HEK293 (cell line): ENCODE measurements around the gene LTBP1.
"Not testable (repeated sequence)": the region's sequence is repeated elsewhere in the genome, so short reads cannot be mapped to it uniquely, and the experiment has no call there.

Experiments
- CTCF ChIA-PET: fragments of 350-600 bp; formaldehyde crosslinking; extraction: SDS; loops from one replicate; lab custom pipeline; 2021; ENCODE audit warnings: antibody characterized with exemption; lab: Yijun Ruan, JAX
- POLR2A ChIA-PET: fragments of 300-600 bp; formaldehyde crosslinking; extraction: SDS; loops from one replicate; lab custom pipeline; 2020; ENCODE audit warnings: antibody characterized with exemption, inconsistent platforms; lab: Yijun Ruan, JAX
- H3K27ac ChIP-seq: fragments of 200-500 bp; sonication (Bioruptor generic); 2 replicates; pipeline ENCODE4 v1.5.1; 2014; ENCODE audit warnings: low read depth, low read length, control low read depth, inconsistent platforms; ENCODE audit errors: extremely low read depth
- H3K36me3 ChIP-seq, 2 experiments: fragments of 200-500 bp in 1 of 2; sonication (Bioruptor generic) in 1 of 2; 1 replicate in 1 of 2; 2 replicates in 1 of 2; pipeline ENCODE4 v1.5.1; 2014 to 2017; ENCODE audit warnings: inconsistent platforms in 2 of 2, low read length in 2 of 2; ENCODE audit not compliant: control insufficient read depth in 2 of 2, insufficient read depth in 1 of 2
- H3K4me1 ChIP-seq: fragments of 200-500 bp; sonication (Bioruptor generic); 2 replicates; pipeline ENCODE4 v1.5.1; 2014; ENCODE audit warnings: mild to moderate bottlenecking, low read length, inconsistent platforms; ENCODE audit not compliant: control insufficient read depth, insufficient read depth
- H3K4me3 ChIP-seq: 2 replicates; pipeline ENCODE4 v1.5.1; 2011; ENCODE audit warnings: low read depth, mild to moderate bottlenecking, control low read depth, low read length, moderate library complexity
- H3K9me3 ChIP-seq: fragments of 200-500 bp; sonication (Bioruptor generic); 2 replicates; pipeline ENCODE4 v1.5.1; 2014; ENCODE audit warnings: low read depth, low read length, inconsistent platforms; ENCODE audit not compliant: control insufficient read depth, insufficient read depth
- BCL11A ChIP-seq: fragments of 450-650 bp; formaldehyde crosslinking; IDR thresholded peaks from 2 replicates; pipeline ENCODE4 v1.5.1; 2016; ENCODE audit warnings: low read depth, missing biosample characterization, missing genetic modification characterization
- SALL2 ChIP-seq: fragments of 450-650 bp; formaldehyde crosslinking; IDR thresholded peaks from 2 replicates; pipeline ENCODE4 v1.5.0; 2017; ENCODE audit warnings: missing biosample characterization, mild to moderate bottlenecking, missing genetic modification characterization, borderline replicate concordance
- ZBTB10 ChIP-seq: fragments of 450-650 bp; formaldehyde crosslinking; IDR thresholded peaks from 2 replicates; pipeline ENCODE4 v1.5.1; 2016; ENCODE audit warnings: missing biosample characterization, missing genetic modification characterization
- ZNF19 ChIP-seq: fragments of 450-650 bp; formaldehyde crosslinking; IDR thresholded peaks from 2 replicates; pipeline ENCODE4; 2016; ENCODE audit warnings: missing biosample characterization, missing genetic modification characterization, low read depth
- ZNF211 ChIP-seq: fragments of 450-650 bp; formaldehyde crosslinking; IDR thresholded peaks from 2 replicates; pipeline ENCODE4 v1.5.1; 2016; ENCODE audit warnings: low read depth, missing biosample characterization, missing genetic modification characterization
- ZNF280D ChIP-seq: fragments of 450-650 bp; formaldehyde crosslinking; IDR thresholded peaks from 2 replicates; pipeline ENCODE4 v1.5.1; 2016; ENCODE audit warnings: missing biosample characterization, missing genetic modification characterization
- ZNF311 ChIP-seq: fragments of 450-650 bp; formaldehyde crosslinking; IDR thresholded peaks from 2 replicates; pipeline ENCODE4 v1.5.1; 2017; ENCODE audit warnings: missing biosample characterization, missing genetic modification characterization, borderline replicate concordance
- ZNF580 ChIP-seq: fragments of 450-650 bp; formaldehyde crosslinking; IDR thresholded peaks from 2 replicates; pipeline ENCODE4 v1.5.1; 2016; ENCODE audit warnings: missing biosample characterization, missing genetic modification characterization
- ZNF654 ChIP-seq: fragments of 450-650 bp; formaldehyde crosslinking; IDR thresholded peaks from 2 replicates; pipeline ENCODE4 v1.5.1; 2016; ENCODE audit warnings: low read depth, missing biosample characterization, missing genetic modification characterization
- ZNF677 ChIP-seq: fragments of 450-650 bp; IDR thresholded peaks from 2 replicates; pipeline ENCODE4 v1.5.0; 2018; ENCODE audit warnings: missing biosample characterization, mild to moderate bottlenecking, missing genetic modification characterization, moderate library complexity
- ZNF692 ChIP-seq: fragments of 450-650 bp; formaldehyde crosslinking; IDR thresholded peaks from 2 replicates; pipeline ENCODE4 v1.5.1; 2016; ENCODE audit warnings: missing biosample characterization, missing genetic modification characterization
- ZNF830 ChIP-seq: fragments of 450-650 bp; IDR thresholded peaks from 2 replicates; pipeline ENCODE4 v1.5.0; 2018; ENCODE audit warnings: missing biosample characterization, missing genetic modification characterization, low read depth, mild to moderate bottlenecking, moderate library complexity
- ZSCAN16 ChIP-seq: fragments of 450-650 bp; formaldehyde crosslinking; IDR thresholded peaks from 2 replicates; pipeline ENCODE4 v1.5.1; 2016; ENCODE audit warnings: missing biosample characterization, missing genetic modification characterization
- ZSCAN23 ChIP-seq: fragments of 450-650 bp; formaldehyde crosslinking; IDR thresholded peaks from 2 replicates; pipeline ENCODE4 v1.5.1; 2016; ENCODE audit warnings: missing biosample characterization, missing genetic modification characterization
- ZXDB ChIP-seq: fragments of 450-650 bp; formaldehyde crosslinking; IDR thresholded peaks from 2 replicates; pipeline ENCODE4 v1.5.1; 2016; ENCODE audit warnings: missing biosample characterization, missing genetic modification characterization

LTBP1 gene

GRCh38 chr2:32983193-32983924, 36.6 kb downstream of the LTBP1 start:
- CTCF ChIA-PET, POLR2A ChIA-PET, H3K9me3 ChIP-seq: not testable (repeated sequence)

GRCh38 chr2:32986480-32986879, 39.7 kb downstream of the LTBP1 start:
- Histone ChIP-seq H3K4me3 (no peak overlapping the region), H3K27ac (no peak overlapping the region), H3K9me3 (no peaks in the 10 kb centered on the region), H3K36me3 (no peaks in the 10 kb centered on the region), H3K4me1 (no peaks in the 10 kb centered on the region)
- CTCF ChIA-PET = interaction anchor here (0.5 kb wide), 1 partner anchor 22 kb away, joined by 4 read pairs; no protein-coding TSS in a partner anchor
- TF ChIP-seq BCL11A (tag by site-specific recombination) = no peak
- no peak for TF ChIP-seq ZNF692
- TF ChIP-seq ZSCAN16 = no peak
- no peak for TF ChIP-seq SALL2 (tag by site-specific recombination)
- TF ChIP-seq ZNF677 (tag by site-specific recombination) = no peak
- POLR2A ChIA-PET = no interaction called here

More at GRCh38 chr2:32983193-32983924, 36.6 kb downstream of the LTBP1 start:
- H3K4me3 ChIP-seq, H3K4me1 ChIP-seq, H3K27ac ChIP-seq, H3K36me3 ChIP-seq: not testable (repeated sequence)

- H3K4me3 ChIP-seq = no peak overlapping the region
- no peaks in the 10 kb centered on the region for H3K4me1 ChIP-seq
- POLR2A ChIA-PET = no interaction called here
- no peaks in the 10 kb centered on the region for H3K9me3 ChIP-seq
- H3K36me3 ChIP-seq = no peaks in the 10 kb centered on the region
- no peak for TF ChIP-seq ZXDB
- TF ChIP-seq ZNF311 = no peak
- TF ChIP-seq ZNF19 = no peak
- no peak for TF ChIP-seq ZNF580 (tag by site-specific recombination)
- TF ChIP-seq ZNF280D (tag by site-specific recombination) = no peak
- TF ChIP-seq ZSCAN23 (tag by site-specific recombination) = no peak
- no peak for TF ChIP-seq ZNF654 (tag by site-specific recombination)
- TF ChIP-seq ZBTB10 (tag by site-specific recombination) = no peak
- no peak for TF ChIP-seq ZNF830
- TF ChIP-seq ZNF211 = no peak
- CTCF ChIA-PET = no interaction called here
- no peak overlapping the region for H3K27ac ChIP-seq
These were observed 41.8 kb downstream of the LTBP1 start for GRCh38 chr2:32988525-32988924.
